Measurements from ENCODE around the gene FAF1.
A peak's percentile ranks its signal among the peaks of the same experiment; 100 is the strongest.

Gene FAF1

GRCh38 chr1:50989694-50990093 lies 29.6 kb upstream of the FAF1 start:
- TF ChIP-seq, protein P1, sequence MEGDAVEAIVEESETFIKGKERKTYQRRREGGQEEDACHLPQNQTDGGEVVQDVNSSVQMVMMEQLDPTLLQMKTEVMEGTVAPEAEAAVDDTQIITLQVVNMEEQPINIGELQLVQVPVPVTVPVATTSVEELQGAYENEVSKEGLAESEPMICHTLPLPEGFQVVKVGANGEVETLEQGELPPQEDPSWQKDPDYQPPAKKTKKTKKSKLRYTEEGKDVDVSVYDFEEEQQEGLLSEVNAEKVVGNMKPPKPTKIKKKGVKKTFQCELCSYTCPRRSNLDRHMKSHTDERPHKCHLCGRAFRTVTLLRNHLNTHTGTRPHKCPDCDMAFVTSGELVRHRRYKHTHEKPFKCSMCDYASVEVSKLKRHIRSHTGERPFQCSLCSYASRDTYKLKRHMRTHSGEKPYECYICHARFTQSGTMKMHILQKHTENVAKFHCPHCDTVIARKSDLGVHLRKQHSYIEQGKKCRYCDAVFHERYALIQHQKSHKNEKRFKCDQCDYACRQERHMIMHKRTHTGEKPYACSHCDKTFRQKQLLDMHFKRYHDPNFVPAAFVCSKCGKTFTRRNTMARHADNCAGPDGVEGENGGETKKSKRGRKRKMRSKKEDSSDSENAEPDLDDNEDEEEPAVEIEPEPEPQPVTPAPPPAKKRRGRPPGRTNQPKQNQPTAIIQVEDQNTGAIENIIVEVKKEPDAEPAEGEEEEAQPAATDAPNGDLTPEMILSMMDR (IDR thresholded peaks at IDR 0.05; ENCODE audit: low read depth, low read length): no peak
- H3K27me3 ChIP-seq (ENCODE audit: insufficient read depth, low read depth, severe bottlenecking): no peaks in the 10 kb centered on the region
- no peak overlapping the region for H3K27ac ChIP-seq
- no peak for DNase-seq
- no peak overlapping the region for H3K4me3 ChIP-seq (ENCODE audit: low read depth, low read length)
- H3K9me3 ChIP-seq (ENCODE audit: severe bottlenecking): no peaks in the 10 kb centered on the region
- no peaks in the 10 kb centered on the region; the same call in 1 of the 2 replicates for H3K36me3 ChIP-seq

DNA sequence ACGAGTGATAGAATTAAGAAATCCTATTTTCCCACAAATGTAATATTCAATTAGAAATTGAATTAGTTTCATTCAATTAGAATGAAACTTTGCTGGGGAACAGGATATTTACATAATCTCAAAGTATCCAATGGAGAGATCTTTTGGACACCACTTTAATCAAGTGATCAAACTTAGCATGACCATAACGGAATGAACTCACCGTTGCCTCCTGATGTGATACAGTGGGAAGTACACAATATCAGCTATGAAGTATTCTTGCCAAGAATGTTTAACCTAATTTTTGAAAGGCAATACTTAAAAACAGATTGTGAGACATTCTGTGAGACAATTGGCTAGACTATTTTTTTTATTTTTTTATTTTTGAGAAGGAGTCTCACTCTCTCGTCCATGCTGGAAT lies 26.6 kb upstream of the FAF1 start:
- H3K36me3 ChIP-seq: no peaks in the 10 kb centered on the region; the same call in 1 of the 2 replicates
- H3K9me3 ChIP-seq (ENCODE audit: severe bottlenecking): no peaks in the 10 kb centered on the region
- TF ChIP-seq, protein P1 (IDR thresholded peaks at IDR 0.05; ENCODE audit: low read depth, low read length): 0 out of 2 replicates have a peak, but pooled peaks have one; percentile 3
- no peak overlapping the region for H3K4me3 ChIP-seq (ENCODE audit: low read depth, low read length)
- no peak overlapping the region for H3K27ac ChIP-seq
- DNase-seq: no peak
- H3K27me3 ChIP-seq (ENCODE audit: insufficient read depth, low read depth, severe bottlenecking): no peaks in the 10 kb centered on the region

DNA sequence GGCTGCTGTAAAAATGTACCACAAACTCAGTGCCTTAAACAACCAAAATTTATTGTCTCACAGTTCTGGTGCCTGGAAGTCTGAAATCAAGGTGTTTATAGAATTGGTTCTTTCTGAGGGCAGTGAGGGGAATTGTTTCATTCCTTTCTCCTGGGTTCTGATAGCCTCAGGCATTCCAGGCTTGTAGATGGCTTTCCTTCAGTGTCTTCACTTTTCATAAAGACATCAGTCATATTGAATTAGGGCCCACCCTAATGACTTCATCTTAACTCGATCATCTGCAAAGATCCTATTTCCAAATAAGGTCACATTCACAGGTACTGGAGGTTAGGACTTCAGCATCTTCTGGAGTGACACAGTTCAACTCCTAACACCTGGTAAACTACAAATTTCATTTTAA lies 25.0 kb upstream of the FAF1 start:
- DNase-seq: no peak
- H3K27ac ChIP-seq: no peak overlapping the region; the same call in 1 of the 2 replicates
- no peaks in the 10 kb centered on the region for H3K36me3 ChIP-seq
- no peak overlapping the region for H3K4me3 ChIP-seq (ENCODE audit: low read depth, low read length)
- no peaks in the 10 kb centered on the region for H3K27me3 ChIP-seq (ENCODE audit: insufficient read depth, low read depth, severe bottlenecking)
- TF ChIP-seq, protein P1 (IDR thresholded peaks at IDR 0.05; ENCODE audit: low read depth, low read length): no peak
- no peaks in the 10 kb centered on the region for H3K9me3 ChIP-seq (ENCODE audit: severe bottlenecking)

- no peaks in the 10 kb centered on the region for H3K9me3 ChIP-seq (ENCODE audit: severe bottlenecking)
- H3K27me3 ChIP-seq (ENCODE audit: insufficient read depth, low read depth, severe bottlenecking): no peaks in the 10 kb centered on the region
- H3K4me3 ChIP-seq (ENCODE audit: low read depth, low read length): peak overlapping the region; percentile 23; the same call in 1 of the 2 replicates
- DNase-seq: no peak
- no peaks in the 10 kb centered on the region; the same call in 1 of the 2 replicates for H3K36me3 ChIP-seq
- peak overlapping the region; percentile 99 for H3K27ac ChIP-seq
- TF ChIP-seq, protein P1 (IDR thresholded peaks at IDR 0.05; ENCODE audit: low read depth, low read length): no peak
Observed at GRCh38 chr1:50983219-50983802, 23.2 kb upstream of the FAF1 start.

DNA sequence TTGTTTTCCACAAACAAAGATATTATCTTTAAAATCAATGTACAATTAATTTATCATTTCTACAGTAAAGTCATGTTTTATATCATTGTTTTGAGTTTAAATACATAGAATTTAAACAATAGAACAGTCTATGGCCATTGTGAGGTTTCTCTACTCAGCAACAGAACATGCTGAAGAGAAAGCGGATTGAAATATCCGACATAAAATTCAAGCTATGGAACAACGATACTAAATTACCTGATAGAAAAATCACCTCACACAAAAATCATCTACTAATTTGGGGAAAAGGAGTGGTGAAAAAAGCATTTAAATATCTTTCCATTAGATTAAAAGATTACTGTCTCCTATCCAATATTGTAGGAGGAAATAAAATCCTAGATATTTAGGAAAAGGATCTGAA lies 22.5 kb upstream of the FAF1 start:
- Histone ChIP-seq H3K9me3 (ENCODE audit: severe bottlenecking) (no peaks in the 10 kb centered on the region), H3K27me3 (ENCODE audit: insufficient read depth, low read depth, severe bottlenecking) (no peaks in the 10 kb centered on the region), H3K27ac (peak overlapping the region; percentile 99), H3K36me3 (no peaks in the 10 kb centered on the region; the same call in 1 of the 2 replicates), H3K4me3 (ENCODE audit: low read depth, low read length) (peak overlapping the region; percentile 23)
- DNase-seq: no peak
- TF ChIP-seq, protein P1 (IDR thresholded peaks at IDR 0.05; ENCODE audit: low read depth, low read length): no peak

- TF ChIP-seq, protein P1 (IDR thresholded peaks at IDR 0.05; ENCODE audit: low read depth, low read length): no peak
- no peak for DNase-seq
- Histone ChIP-seq H3K27ac (peak overlapping the region; percentile 99), H3K9me3 (ENCODE audit: severe bottlenecking) (no peaks in the 10 kb centered on the region), H3K4me3 (ENCODE audit: low read depth, low read length) (peak overlapping the region; percentile 16; the same call in 1 of the 2 replicates), H3K36me3 (no peaks in the 10 kb centered on the region; the same call in 1 of the 2 replicates), H3K27me3 (ENCODE audit: insufficient read depth, low read depth, severe bottlenecking) (no peaks in the 10 kb centered on the region)
Observed at GRCh38 chr1:50981741-50982140, 21.7 kb upstream of the FAF1 start.
